ENCODE results near the gene AURKB. TPM values are rescaled to one million over a fixed set of nuclear protein-coding genes. Genes with fewer than 3 reads are reported as not detected.

The AURKB gene
- total and polyA plus RNA-seq, 2 of the 13 experiments (the other 11 are each of a cell fraction or from before 2014, with no cell fraction given) = 29.5 to 75.3 TPM

GRCh38 chr17:8210761-8211458, 535 bp upstream of the AURKB start (continued):
- TF ChIP-seq REXO4 (CRISPR knock-in tag; IDR thresholded peaks at IDR 0.05; ENCODE audit: borderline replicate concordance) = no peak
- TF ChIP-seq ZFP36 (IDR thresholded peaks at IDR 0.05; ENCODE audit: borderline replicate concordance, low read depth, low read length, partially characterized antibody) = peak; percentile 39
- no peak for TF ChIP-seq ZNF746 (CRISPR knock-in tag; IDR thresholded peaks at IDR 0.05)
- no peak for TF ChIP-seq HNRNPH1 (optimal IDR thresholded peaks at IDR 0.05; ENCODE audit: low read depth, low read length)
- TF ChIP-seq ZNF234 (CRISPR knock-in tag; conservative IDR thresholded peaks at IDR 0.05) = no peak
- no peak for TF ChIP-seq ZHX2 (IDR thresholded peaks at IDR 0.05; ENCODE audit: low read depth)
- TF ChIP-seq ZHX2 (CRISPR knock-in tag; IDR thresholded peaks at IDR 0.05; ENCODE audit: borderline replicate concordance) = no peak
- TF ChIP-seq ZNF83 (CRISPR knock-in tag; IDR thresholded peaks at IDR 0.05; ENCODE audit: borderline replicate concordance) = no peak
- no peak for TF ChIP-seq ZSCAN12 (CRISPR knock-in tag; IDR thresholded peaks at IDR 0.05)
- TF ChIP-seq ZNF713 (CRISPR knock-in tag; IDR thresholded peaks at IDR 0.05) = no peak
- no peak for TF ChIP-seq TEF (CRISPR knock-in tag; IDR thresholded peaks at IDR 0.05)
- no peak for TF ChIP-seq SOX13 (IDR thresholded peaks at IDR 0.05)
- TF ChIP-seq SOX13 (CRISPR knock-in tag; conservative IDR thresholded peaks at IDR 0.05 in 1 of 2, IDR thresholded peaks at IDR 0.05 in 1 of 2) = peak in 1 of 2 experiments; percentile 79; a peak in 2 of 4 replicates
- no peak for TF ChIP-seq AKNA (CRISPR knock-in tag; IDR thresholded peaks at IDR 0.05; ENCODE audit: borderline replicate concordance)
- TF ChIP-seq ZNF121 (CRISPR knock-in tag; IDR thresholded peaks at IDR 0.05) = no peak
- no peak for TF ChIP-seq SOX6 (IDR thresholded peaks at IDR 0.05)
- TF ChIP-seq SOX6 (CRISPR knock-in tag; IDR thresholded peaks at IDR 0.05) = peak; percentile 57; the same call in 1 of the 2 replicates
- 0 out of 2 replicates have a peak, but pooled peaks have one; percentile 12 for TF ChIP-seq HMG20A (CRISPR knock-in tag; IDR thresholded peaks at IDR 0.05; ENCODE audit: borderline replicate concordance)

Measured in HepG2 (cell line).